ENCODE results near the gene FAM53B. TPM values are rescaled to one million over a fixed set of nuclear protein-coding genes. Genes with fewer than 3 reads are reported as not detected.

FAM53B gene
- total RNA-seq, 1 experiment from 2014 or later = 14.9 TPM

- ChIA-PET POLR2A (no interaction called here), CTCF (interaction anchor here (0.7 kb wide), 1 partner anchor 18 kb away, joined by 3 read pairs; no protein-coding TSS in a partner anchor)
- BruUV-seq (replicated peaks) = no TSS peak
- H3K9me3 Mint-ChIP-seq (ENCODE audit: unreplicated experiment) = no peaks in the 10 kb centered on the region
- H3K36me3 Mint-ChIP-seq (ENCODE audit: insufficient read depth, unreplicated experiment) = peaks cover 15% of the 10 kb centered on the region
- peak overlapping the region; percentile 43 for H3K27ac Mint-ChIP-seq (ENCODE audit: low read depth, unreplicated experiment)
- no peak overlapping the region for H3K4me3 Mint-ChIP-seq (ENCODE audit: unreplicated experiment)
- no peak for DNase-seq (ENCODE audit: unreplicated experiment)
- intact Hi-C loops (cut with micrococcal nuclease) = no loop called here
- H3K4me1 Mint-ChIP-seq (ENCODE audit: insufficient read depth, unreplicated experiment) = peaks cover 29% of the 10 kb centered on the region
- no peaks in the 10 kb centered on the region for H3K27me3 Mint-ChIP-seq (ENCODE audit: insufficient read depth, unreplicated experiment)
- TF ChIP-seq CTCF (IDR thresholded peaks at IDR 0.05; ENCODE audit: unreplicated experiment) = no peak
Observed at GRCh38 chr10:124642088-124642710, 102.0 kb downstream of the FAM53B start.

GRCh38 chr10:124641282-124642087, 102.7 kb downstream of the FAM53B start:
- CTCF ChIA-PET = no interaction called here
- no peaks in the 10 kb centered on the region for H3K9me3 Mint-ChIP-seq (ENCODE audit: unreplicated experiment)
- no TSS peak for BruUV-seq (replicated peaks)
- POLR2A ChIA-PET = interaction anchor here (0.5 kb wide), 1 partner anchor 9 kb away, joined by 3 read pairs; no protein-coding TSS in a partner anchor
- peaks cover 9% of the 10 kb centered on the region for H3K36me3 Mint-ChIP-seq (ENCODE audit: insufficient read depth, unreplicated experiment)
- intact Hi-C loops (cut with micrococcal nuclease) = no loop called here
- H3K27ac Mint-ChIP-seq (ENCODE audit: low read depth, unreplicated experiment) = peak overlapping the region; percentile 75
- no peaks in the 10 kb centered on the region for H3K27me3 Mint-ChIP-seq (ENCODE audit: insufficient read depth, unreplicated experiment)
- peaks cover 25% of the 10 kb centered on the region for H3K4me1 Mint-ChIP-seq (ENCODE audit: insufficient read depth, unreplicated experiment)
- DNase-seq (ENCODE audit: unreplicated experiment) = peak; percentile 48
- no peak overlapping the region for H3K4me3 Mint-ChIP-seq (ENCODE audit: unreplicated experiment)
- no peak for TF ChIP-seq CTCF (IDR thresholded peaks at IDR 0.05; ENCODE audit: unreplicated experiment)

- DNase-seq (ENCODE audit: unreplicated experiment) = peak; percentile 23
- intact Hi-C loops (cut with micrococcal nuclease) = no loop called here
- no peaks in the 10 kb centered on the region for H3K9me3 Mint-ChIP-seq (ENCODE audit: unreplicated experiment)
- no peak for TF ChIP-seq CTCF (IDR thresholded peaks at IDR 0.05; ENCODE audit: unreplicated experiment)
- H3K27ac Mint-ChIP-seq (ENCODE audit: low read depth, unreplicated experiment) = peak overlapping the region; percentile 75
- no peak overlapping the region for H3K4me3 Mint-ChIP-seq (ENCODE audit: unreplicated experiment)
- no TSS peak for BruUV-seq (replicated peaks)
- POLR2A ChIA-PET = no interaction called here
- CTCF ChIA-PET = no interaction called here
- H3K36me3 Mint-ChIP-seq (ENCODE audit: insufficient read depth, unreplicated experiment) = peaks cover 9% of the 10 kb centered on the region
- no peaks in the 10 kb centered on the region for H3K27me3 Mint-ChIP-seq (ENCODE audit: insufficient read depth, unreplicated experiment)
- peaks cover 22% of the 10 kb centered on the region for H3K4me1 Mint-ChIP-seq (ENCODE audit: insufficient read depth, unreplicated experiment)
Observed at GRCh38 chr10:124640538-124641231, 103.5 kb downstream of the FAM53B start.

- no peak overlapping the region for H3K4me3 Mint-ChIP-seq (ENCODE audit: unreplicated experiment)
- H3K27me3 Mint-ChIP-seq (ENCODE audit: insufficient read depth, unreplicated experiment) = no peaks in the 10 kb centered on the region
- POLR2A ChIA-PET = no interaction called here
- no peaks in the 10 kb centered on the region for H3K9me3 Mint-ChIP-seq (ENCODE audit: unreplicated experiment)
- no peak overlapping the region for H3K27ac Mint-ChIP-seq (ENCODE audit: low read depth, unreplicated experiment)
- no peak for TF ChIP-seq CTCF (IDR thresholded peaks at IDR 0.05; ENCODE audit: unreplicated experiment)
- H3K36me3 Mint-ChIP-seq (ENCODE audit: insufficient read depth, unreplicated experiment) = peaks cover 14% of the 10 kb centered on the region
- CTCF ChIA-PET = interaction anchor here (0.7 kb wide), 1 partner anchor 1056 kb away, joined by 3 read pairs; no protein-coding TSS in a partner anchor
- H3K4me1 Mint-ChIP-seq (ENCODE audit: insufficient read depth, unreplicated experiment) = peaks cover 22% of the 10 kb centered on the region
- intact Hi-C loops (cut with micrococcal nuclease) = no loop called here
- no TSS peak for BruUV-seq (replicated peaks)
- no peak for DNase-seq (ENCODE audit: unreplicated experiment)
Observed at GRCh38 chr10:124640056-124640455, 104.1 kb downstream of the FAM53B start.

Data from MCF 10A (cell line).